Keratinocyte (primary cell): ENCODE results near the gene C14orf93.

ENCODE experiments used
- EZH2 ChIP-seq: IDR thresholded peaks from one replicate; pipeline ENCODE4 v1.6.1; 2012; ENCODE audit warnings: inconsistent platforms, mild to moderate bottlenecking, low read length, moderate library complexity
- TF ChIP-seq, protein P1 (sequence below), 3 experiments: IDR thresholded peaks in 1 of 3; conservative IDR thresholded peaks in 1 of 3; optimal IDR thresholded peaks in 1 of 3; 2 replicates in 2 of 3; 3 replicates in 1 of 3; pipeline versions ENCODE3 to v1.5.1; 2011; ENCODE audit warnings: low read length in 3 of 3, mild to moderate bottlenecking in 3 of 3, moderate library complexity in 2 of 3, control low read depth in 1 of 3, inconsistent platforms in 1 of 3; ENCODE audit not compliant: insufficient read depth in 2 of 3; ENCODE audit errors: extremely low read depth in 1 of 3

GRCh38 chr14:23021889-23022442 lies 12.0 kb upstream of the C14orf93 start:
- TF ChIP-seq, protein P1, sequence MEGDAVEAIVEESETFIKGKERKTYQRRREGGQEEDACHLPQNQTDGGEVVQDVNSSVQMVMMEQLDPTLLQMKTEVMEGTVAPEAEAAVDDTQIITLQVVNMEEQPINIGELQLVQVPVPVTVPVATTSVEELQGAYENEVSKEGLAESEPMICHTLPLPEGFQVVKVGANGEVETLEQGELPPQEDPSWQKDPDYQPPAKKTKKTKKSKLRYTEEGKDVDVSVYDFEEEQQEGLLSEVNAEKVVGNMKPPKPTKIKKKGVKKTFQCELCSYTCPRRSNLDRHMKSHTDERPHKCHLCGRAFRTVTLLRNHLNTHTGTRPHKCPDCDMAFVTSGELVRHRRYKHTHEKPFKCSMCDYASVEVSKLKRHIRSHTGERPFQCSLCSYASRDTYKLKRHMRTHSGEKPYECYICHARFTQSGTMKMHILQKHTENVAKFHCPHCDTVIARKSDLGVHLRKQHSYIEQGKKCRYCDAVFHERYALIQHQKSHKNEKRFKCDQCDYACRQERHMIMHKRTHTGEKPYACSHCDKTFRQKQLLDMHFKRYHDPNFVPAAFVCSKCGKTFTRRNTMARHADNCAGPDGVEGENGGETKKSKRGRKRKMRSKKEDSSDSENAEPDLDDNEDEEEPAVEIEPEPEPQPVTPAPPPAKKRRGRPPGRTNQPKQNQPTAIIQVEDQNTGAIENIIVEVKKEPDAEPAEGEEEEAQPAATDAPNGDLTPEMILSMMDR (optimal IDR thresholded peaks at IDR 0.05 in 1 of 3, IDR thresholded peaks at IDR 0.05 in 1 of 3, conservative IDR thresholded peaks at IDR 0.05 in 1 of 3; ENCODE audit: extremely low read depth in 1 of 3, insufficient read depth in 2 of 3, low read length in 3 of 3), result no peak
- TF ChIP-seq EZH2, result no peak
